Neural cell (in vitro differentiated cells): ENCODE results near the gene SDK1. TPM values are rescaled to one million over a fixed set of nuclear protein-coding genes. Genes with fewer than 3 reads are reported as not detected.
"Not testable (repeated sequence)": the region's sequence is repeated elsewhere in the genome, so short reads cannot be mapped to it uniquely, and the experiment has no call there.

Experiments used
- H2AFZ ChIP-seq: fragments of 200-600, 300-800 bp; sonication (generic), shearing (Covaris generic); 2 replicates; pipeline ENCODE4 v1.6.0; 2014; ENCODE audit warnings: low read depth, mild to moderate bottlenecking, antibody characterized with exemption, low read length, moderate library complexity
- H3F3A ChIP-seq: fragments of 200-600 bp; shearing (Covaris generic); 2 replicates; pipeline ENCODE4 v1.6.1; 2016; ENCODE audit warnings: mild to moderate bottlenecking, moderate library complexity, mixed read lengths, antibody characterized with exemption, low read length; ENCODE audit not compliant: insufficient read depth, poor library complexity, severe bottlenecking
- H3K27ac ChIP-seq: fragments of 200-600, 300-800 bp; sonication (generic), shearing (Covaris generic); 2 replicates; pipeline ENCODE4 v1.5.1; 2014; ENCODE audit warnings: mild to moderate bottlenecking, low read length, moderate library complexity
- H3K27me3 ChIP-seq: fragments of 300-800, 200-600 bp; sonication (generic), shearing (Covaris generic); 2 replicates; pipeline ENCODE4 v1.6.0; 2014; ENCODE audit warnings: mild to moderate bottlenecking, low read depth, low read length, moderate library complexity; ENCODE audit not compliant: insufficient read depth
- H3K36me3 ChIP-seq: fragments of 300-800, 200-600 bp; sonication (generic), shearing (Covaris generic); 2 replicates; pipeline ENCODE4 v1.5.1; 2014; ENCODE audit warnings: mild to moderate bottlenecking, antibody characterized with exemption, low read length, moderate library complexity; ENCODE audit not compliant: insufficient read depth
- H3K4me2 ChIP-seq: fragments of 300-800, 200-600 bp; sonication (generic), shearing (Covaris generic); 2 replicates; pipeline ENCODE4 v1.6.0; 2014; ENCODE audit warnings: mild to moderate bottlenecking, low read length
- H3K4me3 ChIP-seq: fragments of 300-800, 200-600 bp; sonication (generic), shearing (Covaris generic); 2 replicates; pipeline ENCODE4 v1.5.1; 2014; ENCODE audit warnings: mild to moderate bottlenecking, low read length, moderate library complexity
- H3K79me2 ChIP-seq: fragments of 200-600 bp; shearing (Covaris generic); replicated peaks from 2 replicates; pipeline ENCODE4 v1.6.0; 2014; ENCODE audit warnings: mild to moderate bottlenecking, low read length, moderate library complexity; ENCODE audit not compliant: insufficient read depth
- H3K9ac ChIP-seq: fragments of 300-800, 200-600 bp; sonication (generic), shearing (Covaris generic); 2 replicates; pipeline ENCODE4 v1.6.1; 2016; ENCODE audit warnings: mild to moderate bottlenecking, low read length, mixed read lengths
- H3K9me2 ChIP-seq: fragments of 200-600 bp; shearing (Covaris generic); 2 replicates; pipeline ENCODE4 v1.6.1; 2016; ENCODE audit warnings: mild to moderate bottlenecking, low read length, mixed read lengths; ENCODE audit not compliant: insufficient read depth
- H3K9me3 ChIP-seq: fragments of 200-600, 300-800 bp; sonication (generic), shearing (Covaris generic); 2 replicates; pipeline ENCODE4 v1.6.1; 2016; ENCODE audit warnings: mild to moderate bottlenecking, mixed run types, low read length, moderate library complexity, mixed read lengths
- H4K20me1 ChIP-seq: fragments of 200-600 bp; shearing (Covaris generic); 2 replicates; pipeline ENCODE4 v1.6.1; 2016; ENCODE audit warnings: mild to moderate bottlenecking, mixed run types; ENCODE audit not compliant: insufficient read depth
- EP300 ChIP-seq: fragments of 450-650 bp; conservative IDR thresholded peaks from 2 replicates; pipeline ENCODE4 v1.6.1; 2014; ENCODE audit warnings: antibody characterized with exemption, mild to moderate bottlenecking, moderate library complexity; ENCODE audit not compliant: poor library complexity, severe bottlenecking
- EZH2 ChIP-seq: fragments of 200-600, 300-800 bp; shearing (Covaris generic), sonication (generic); IDR thresholded peaks from 2 replicates; pipeline ENCODE4 v1.6.1; 2014; ENCODE audit warnings: antibody characterized with exemption, low read length, borderline replicate concordance, mild to moderate bottlenecking; ENCODE audit not compliant: insufficient read depth, poor library complexity, severe bottlenecking
- MXI1 ChIP-seq: fragments of 450-650 bp; conservative IDR thresholded peaks from 2 replicates; pipeline ENCODE4 v1.6.1; 2014; ENCODE audit warnings: antibody characterized with exemption, mild to moderate bottlenecking; ENCODE audit not compliant: poor library complexity, severe bottlenecking
- POLR2AphosphoS5 ChIP-seq: IDR thresholded peaks from 2 replicates; pipeline ENCODE4 v1.6.1; 2012
- RAD21 ChIP-seq: fragments of 450-650 bp; conservative IDR thresholded peaks from 2 replicates; pipeline ENCODE4 v1.6.1; 2014; ENCODE audit warnings: antibody characterized with exemption, mild to moderate bottlenecking, moderate library complexity
- SMC3 ChIP-seq: fragments of 450-650 bp; conservative IDR thresholded peaks from 2 replicates; pipeline ENCODE4 v1.6.1; 2014; ENCODE audit warnings: antibody characterized with exemption, mild to moderate bottlenecking, moderate library complexity; ENCODE audit not compliant: poor library complexity
- TAF1 ChIP-seq: IDR thresholded peaks from 2 replicates; pipeline ENCODE4 v1.6.1; 2012; ENCODE audit warnings: low read depth
- polyA plus RNA-seq: library from polyadenylated mRNA; depleted of rRNA; stranded (reverse); fragments of >200 nt; gene quantifications from 2 replicates; pipeline ENCODE4 v1.2.3, GENCODE V29; 2014
- TF ChIP-seq, protein P1 (sequence below): fragments of 450-650 bp; IDR thresholded peaks from 2 replicates; pipeline ENCODE4 v1.5.1; 2014; ENCODE audit warnings: antibody characterized with exemption, mild to moderate bottlenecking, moderate library complexity; ENCODE audit not compliant: poor library complexity, severe bottlenecking
- TF ChIP-seq, protein P2 (sequence below): IDR thresholded peaks from 2 replicates; pipeline ENCODE4 v1.6.1; 2012; ENCODE audit warnings: borderline replicate concordance

The SDK1 gene
- polyA plus RNA-seq, 1 donor from 2014 or later: 2.7 TPM

DNA sequence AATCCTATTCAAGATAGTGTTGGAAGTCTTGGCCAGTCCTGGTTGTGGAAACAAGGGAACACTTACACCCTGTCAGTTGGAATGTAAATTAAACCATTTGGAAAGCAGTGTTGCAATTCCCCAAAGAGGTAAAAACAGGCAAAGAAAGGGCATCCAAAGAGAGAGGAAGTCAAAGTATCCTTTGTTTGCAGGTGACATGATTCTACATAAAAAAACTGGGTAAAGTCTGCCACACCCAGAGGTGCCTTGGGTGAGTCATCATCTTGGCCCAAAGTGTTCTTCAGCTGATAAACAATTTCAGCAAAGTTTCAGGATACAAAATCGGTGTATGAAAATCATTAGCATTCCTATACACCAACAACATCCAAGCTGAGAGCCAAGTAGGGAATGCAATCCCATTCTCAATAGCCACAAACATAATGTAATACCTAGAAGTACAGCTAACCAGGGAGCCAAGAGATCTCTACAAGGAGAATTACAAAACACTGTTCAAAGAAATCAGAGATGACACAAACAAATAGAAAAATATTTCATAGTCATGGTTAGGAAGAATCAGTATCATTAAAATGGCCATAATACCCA, 278.7 kb downstream of the SDK1 start:
- Histone ChIP-seq H4K20me1 (no peaks in the 10 kb centered on the region), H3K27ac (no peak overlapping the region), H3K4me3 (no peak overlapping the region), H3K36me3 (no peaks in the 10 kb centered on the region), H3K9ac (no peak overlapping the region), H3K79me2 (no peaks in the 10 kb centered on the region), H3K9me3 (peaks cover 8% of the 10 kb centered on the region), H3K4me2 (no peak overlapping the region), H3K9me2 (no peaks in the 10 kb centered on the region), H3K27me3 (no peaks in the 10 kb centered on the region), H2AFZ (no peak overlapping the region), H3F3A (no peaks in the 10 kb centered on the region)
- TF ChIP-seq EZH2: no peak
- no peak for TF ChIP-seq RAD21
- TF ChIP-seq TAF1: no peak
- no peak for TF ChIP-seq SMC3
- no peak for TF ChIP-seq POLR2AphosphoS5
- TF ChIP-seq MXI1: no peak
- TF ChIP-seq, protein P1, sequence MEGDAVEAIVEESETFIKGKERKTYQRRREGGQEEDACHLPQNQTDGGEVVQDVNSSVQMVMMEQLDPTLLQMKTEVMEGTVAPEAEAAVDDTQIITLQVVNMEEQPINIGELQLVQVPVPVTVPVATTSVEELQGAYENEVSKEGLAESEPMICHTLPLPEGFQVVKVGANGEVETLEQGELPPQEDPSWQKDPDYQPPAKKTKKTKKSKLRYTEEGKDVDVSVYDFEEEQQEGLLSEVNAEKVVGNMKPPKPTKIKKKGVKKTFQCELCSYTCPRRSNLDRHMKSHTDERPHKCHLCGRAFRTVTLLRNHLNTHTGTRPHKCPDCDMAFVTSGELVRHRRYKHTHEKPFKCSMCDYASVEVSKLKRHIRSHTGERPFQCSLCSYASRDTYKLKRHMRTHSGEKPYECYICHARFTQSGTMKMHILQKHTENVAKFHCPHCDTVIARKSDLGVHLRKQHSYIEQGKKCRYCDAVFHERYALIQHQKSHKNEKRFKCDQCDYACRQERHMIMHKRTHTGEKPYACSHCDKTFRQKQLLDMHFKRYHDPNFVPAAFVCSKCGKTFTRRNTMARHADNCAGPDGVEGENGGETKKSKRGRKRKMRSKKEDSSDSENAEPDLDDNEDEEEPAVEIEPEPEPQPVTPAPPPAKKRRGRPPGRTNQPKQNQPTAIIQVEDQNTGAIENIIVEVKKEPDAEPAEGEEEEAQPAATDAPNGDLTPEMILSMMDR: no peak
- TF ChIP-seq, protein P2, sequence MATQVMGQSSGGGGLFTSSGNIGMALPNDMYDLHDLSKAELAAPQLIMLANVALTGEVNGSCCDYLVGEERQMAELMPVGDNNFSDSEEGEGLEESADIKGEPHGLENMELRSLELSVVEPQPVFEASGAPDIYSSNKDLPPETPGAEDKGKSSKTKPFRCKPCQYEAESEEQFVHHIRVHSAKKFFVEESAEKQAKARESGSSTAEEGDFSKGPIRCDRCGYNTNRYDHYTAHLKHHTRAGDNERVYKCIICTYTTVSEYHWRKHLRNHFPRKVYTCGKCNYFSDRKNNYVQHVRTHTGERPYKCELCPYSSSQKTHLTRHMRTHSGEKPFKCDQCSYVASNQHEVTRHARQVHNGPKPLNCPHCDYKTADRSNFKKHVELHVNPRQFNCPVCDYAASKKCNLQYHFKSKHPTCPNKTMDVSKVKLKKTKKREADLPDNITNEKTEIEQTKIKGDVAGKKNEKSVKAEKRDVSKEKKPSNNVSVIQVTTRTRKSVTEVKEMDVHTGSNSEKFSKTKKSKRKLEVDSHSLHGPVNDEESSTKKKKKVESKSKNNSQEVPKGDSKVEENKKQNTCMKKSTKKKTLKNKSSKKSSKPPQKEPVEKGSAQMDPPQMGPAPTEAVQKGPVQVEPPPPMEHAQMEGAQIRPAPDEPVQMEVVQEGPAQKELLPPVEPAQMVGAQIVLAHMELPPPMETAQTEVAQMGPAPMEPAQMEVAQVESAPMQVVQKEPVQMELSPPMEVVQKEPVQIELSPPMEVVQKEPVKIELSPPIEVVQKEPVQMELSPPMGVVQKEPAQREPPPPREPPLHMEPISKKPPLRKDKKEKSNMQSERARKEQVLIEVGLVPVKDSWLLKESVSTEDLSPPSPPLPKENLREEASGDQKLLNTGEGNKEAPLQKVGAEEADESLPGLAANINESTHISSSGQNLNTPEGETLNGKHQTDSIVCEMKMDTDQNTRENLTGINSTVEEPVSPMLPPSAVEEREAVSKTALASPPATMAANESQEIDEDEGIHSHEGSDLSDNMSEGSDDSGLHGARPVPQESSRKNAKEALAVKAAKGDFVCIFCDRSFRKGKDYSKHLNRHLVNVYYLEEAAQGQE: no peak
- TF ChIP-seq EP300: no peak

DNA sequence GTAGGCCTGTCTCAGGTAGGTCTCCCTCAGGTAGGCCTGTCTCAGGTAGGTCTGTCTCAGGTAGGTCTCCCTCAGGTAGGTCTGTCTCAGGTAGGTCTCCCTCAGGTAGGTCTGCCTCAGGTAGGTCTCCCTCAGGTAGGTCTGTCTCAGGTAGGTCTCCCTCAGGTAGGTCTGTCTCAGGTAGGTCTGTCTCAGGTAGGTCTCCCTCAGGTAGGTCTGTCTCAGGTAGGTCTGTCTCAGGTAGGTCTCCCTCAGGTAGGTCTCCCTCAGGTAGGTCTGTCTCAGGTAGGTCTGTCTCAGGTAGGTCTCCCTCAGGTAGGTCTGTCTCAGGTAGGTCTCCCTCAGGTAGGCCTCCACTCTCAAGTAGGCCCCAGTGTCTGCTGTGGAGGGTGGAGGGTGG, 281.1 kb downstream of the SDK1 start:
- H3K27ac ChIP-seq, H3K9ac ChIP-seq, H2AFZ ChIP-seq, H3K36me3 ChIP-seq, H3K79me2 ChIP-seq, H3K27me3 ChIP-seq, H3K9me3 ChIP-seq, H3K4me2 ChIP-seq, H3F3A ChIP-seq, H4K20me1 ChIP-seq, H3K9me2 ChIP-seq, H3K4me3 ChIP-seq: not testable (repeated sequence)

DNA sequence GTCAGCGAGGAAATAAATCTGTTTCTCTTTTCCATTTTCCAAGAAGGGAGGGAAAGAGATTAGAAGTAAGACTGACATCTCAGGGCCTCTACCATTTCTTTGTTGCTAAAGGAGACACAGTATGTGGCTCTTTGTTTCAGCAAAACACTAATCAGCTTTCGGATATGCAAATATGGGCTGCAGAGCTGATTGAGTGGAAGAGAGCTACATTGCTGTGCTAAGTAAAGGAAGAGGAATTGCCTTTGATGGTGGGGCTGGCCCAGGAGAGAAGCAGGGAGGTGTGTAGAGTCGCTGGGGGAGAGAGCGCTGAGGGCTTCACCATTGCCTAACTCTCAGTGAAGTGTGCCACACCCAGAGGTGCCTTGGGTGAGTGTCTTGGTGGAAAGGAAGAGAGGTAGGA, 284.8 kb downstream of the SDK1 start:
- no peaks in the 10 kb centered on the region for H3K27me3 ChIP-seq
- no peak overlapping the region for H3K9ac ChIP-seq
- no peak overlapping the region for H3K27ac ChIP-seq
- no peak overlapping the region for H3K4me2 ChIP-seq
- no peaks in the 10 kb centered on the region for H3F3A ChIP-seq
- no peaks in the 10 kb centered on the region for H4K20me1 ChIP-seq
- H3K36me3 ChIP-seq: no peaks in the 10 kb centered on the region
- H3K9me2 ChIP-seq: no peaks in the 10 kb centered on the region
- TF ChIP-seq MXI1 (no peak), EP300 (no peak), TAF1 (no peak), SMC3 (no peak), EZH2 (no peak), POLR2AphosphoS5 (no peak), RAD21 (no peak)
- TF ChIP-seq, protein P2: no peak
- TF ChIP-seq, protein P1: no peak
- H2AFZ ChIP-seq: no peak overlapping the region
- no peak overlapping the region for H3K4me3 ChIP-seq
- H3K79me2 ChIP-seq: no peaks in the 10 kb centered on the region
- no peaks in the 10 kb centered on the region for H3K9me3 ChIP-seq
